ENCODE measurements around the gene RIPOR2. TPM values are rescaled to one million over a fixed set of nuclear protein-coding genes. Genes with fewer than 3 reads are reported as not detected.
"Not testable (repeated sequence)": the region's sequence is repeated elsewhere in the genome, so short reads cannot be mapped to it uniquely, and the experiment has no call there.

Gene RIPOR2
- total RNA-seq, 1 donor from 2014 or later = 19.4 TPM

DNA sequence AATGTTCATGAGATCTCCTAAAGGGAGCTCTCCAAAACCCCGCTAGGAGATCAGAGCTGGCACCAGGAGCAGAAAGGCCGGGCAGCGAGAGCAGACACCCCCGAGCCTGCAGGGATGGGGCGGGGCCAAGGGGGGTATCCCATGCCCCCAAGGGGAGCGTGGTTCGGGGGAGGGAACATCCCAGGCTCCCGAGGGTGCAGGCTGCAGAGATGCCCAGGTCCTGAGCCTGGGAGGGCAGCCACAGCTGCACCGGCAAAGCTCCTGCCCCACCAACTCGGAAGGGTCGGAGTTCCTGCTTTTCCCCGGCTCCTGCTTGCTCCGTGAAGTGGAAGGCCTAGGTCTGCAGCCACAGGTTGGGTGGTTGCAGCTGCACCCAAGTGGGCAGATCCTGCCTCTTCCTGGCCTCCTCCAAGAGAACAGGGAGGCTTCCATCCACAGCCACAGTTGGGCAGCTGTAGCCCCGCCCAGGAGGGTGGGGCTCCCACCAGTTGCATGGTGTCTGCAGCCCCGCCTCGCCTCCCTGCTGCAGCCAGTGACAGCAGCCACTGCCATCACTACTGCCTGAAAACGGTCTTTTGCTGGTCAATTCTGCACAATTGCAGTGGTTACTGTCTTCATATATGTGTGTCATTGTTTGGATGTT lies 174.4 kb downstream of the RIPOR2 start:
- H3K9me3 ChIP-seq = no peaks in the 10 kb centered on the region
- no peaks in the 10 kb centered on the region for H3K4me1 ChIP-seq
- DNase-seq (ENCODE audit: extremely low spot score in 2 of 2) = no peak
- H3K4me3 ChIP-seq = no peak overlapping the region
- H3K27ac ChIP-seq = no peak overlapping the region
- H3K36me3 ChIP-seq = no peaks in the 10 kb centered on the region
- no peaks in the 10 kb centered on the region for H3K27me3 ChIP-seq
- no peak for TF ChIP-seq POLR2AphosphoS5 (IDR thresholded peaks at IDR 0.05; ENCODE audit: insufficient read depth in 1 of 2, low read depth in 1 of 2)
- TF ChIP-seq POLR2A (IDR thresholded peaks at IDR 0.05) = no peak
- TF ChIP-seq, protein P1, sequence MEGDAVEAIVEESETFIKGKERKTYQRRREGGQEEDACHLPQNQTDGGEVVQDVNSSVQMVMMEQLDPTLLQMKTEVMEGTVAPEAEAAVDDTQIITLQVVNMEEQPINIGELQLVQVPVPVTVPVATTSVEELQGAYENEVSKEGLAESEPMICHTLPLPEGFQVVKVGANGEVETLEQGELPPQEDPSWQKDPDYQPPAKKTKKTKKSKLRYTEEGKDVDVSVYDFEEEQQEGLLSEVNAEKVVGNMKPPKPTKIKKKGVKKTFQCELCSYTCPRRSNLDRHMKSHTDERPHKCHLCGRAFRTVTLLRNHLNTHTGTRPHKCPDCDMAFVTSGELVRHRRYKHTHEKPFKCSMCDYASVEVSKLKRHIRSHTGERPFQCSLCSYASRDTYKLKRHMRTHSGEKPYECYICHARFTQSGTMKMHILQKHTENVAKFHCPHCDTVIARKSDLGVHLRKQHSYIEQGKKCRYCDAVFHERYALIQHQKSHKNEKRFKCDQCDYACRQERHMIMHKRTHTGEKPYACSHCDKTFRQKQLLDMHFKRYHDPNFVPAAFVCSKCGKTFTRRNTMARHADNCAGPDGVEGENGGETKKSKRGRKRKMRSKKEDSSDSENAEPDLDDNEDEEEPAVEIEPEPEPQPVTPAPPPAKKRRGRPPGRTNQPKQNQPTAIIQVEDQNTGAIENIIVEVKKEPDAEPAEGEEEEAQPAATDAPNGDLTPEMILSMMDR (IDR thresholded peaks at IDR 0.05) = no peak
- intact Hi-C loops (cut with DNase I) = no loop called here

DNA sequence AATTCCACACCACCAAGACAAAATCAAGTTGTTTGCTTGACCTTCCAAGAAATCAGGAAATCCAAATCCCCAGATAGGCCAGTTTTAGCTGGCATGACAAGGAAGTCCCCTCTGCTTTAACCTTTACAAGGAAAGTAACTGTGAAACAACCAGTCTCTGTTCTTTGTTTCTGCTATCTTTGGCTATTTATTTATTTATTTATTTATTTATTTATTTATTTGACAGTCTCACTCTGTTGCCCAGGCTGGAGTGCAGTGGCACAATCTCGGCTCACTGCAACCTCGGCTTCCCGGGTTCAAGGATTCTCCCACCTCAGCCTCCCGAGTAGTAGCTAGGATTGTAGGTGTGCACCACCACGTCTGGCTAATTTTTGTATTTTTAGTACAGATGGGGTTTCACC lies 175.6 kb downstream of the RIPOR2 start:
- no peaks in the 10 kb centered on the region for H3K27me3 ChIP-seq
- DNase-seq (ENCODE audit: extremely low spot score in 2 of 2) = no peak
- intact Hi-C loops (cut with DNase I) = no loop called here

DNA sequence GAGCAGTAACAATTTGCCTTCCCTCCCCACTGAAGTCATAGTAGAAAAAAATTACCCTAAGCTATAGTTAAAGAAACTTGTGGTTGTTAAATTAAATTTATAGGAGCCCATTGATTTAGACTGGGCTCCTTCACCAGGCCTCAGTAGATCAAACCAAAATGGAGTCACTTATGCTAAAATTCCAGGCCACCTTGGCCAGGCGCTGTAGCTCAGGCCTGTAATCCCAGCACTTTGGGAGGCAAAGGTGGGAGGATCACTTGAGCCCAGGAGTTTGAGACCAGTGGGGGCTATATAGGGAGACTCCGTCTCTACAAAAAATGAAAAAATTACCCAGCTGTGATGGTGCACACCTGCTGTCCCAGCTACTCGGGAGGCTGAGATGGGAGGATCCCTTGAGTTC lies 176.0 kb downstream of the RIPOR2 start:
- H3K27ac ChIP-seq = no peak overlapping the region

More for the DNA sequence above, 175.6 kb downstream of the RIPOR2 start:
- no peaks in the 10 kb centered on the region for H3K4me1 ChIP-seq
- no peaks in the 10 kb centered on the region for H3K9me3 ChIP-seq
- H3K27ac ChIP-seq = no peak overlapping the region
- H3K4me3 ChIP-seq = no peak overlapping the region
- H3K36me3 ChIP-seq = no peaks in the 10 kb centered on the region
- TF ChIP-seq POLR2A (IDR thresholded peaks at IDR 0.05) = no peak

DNA sequence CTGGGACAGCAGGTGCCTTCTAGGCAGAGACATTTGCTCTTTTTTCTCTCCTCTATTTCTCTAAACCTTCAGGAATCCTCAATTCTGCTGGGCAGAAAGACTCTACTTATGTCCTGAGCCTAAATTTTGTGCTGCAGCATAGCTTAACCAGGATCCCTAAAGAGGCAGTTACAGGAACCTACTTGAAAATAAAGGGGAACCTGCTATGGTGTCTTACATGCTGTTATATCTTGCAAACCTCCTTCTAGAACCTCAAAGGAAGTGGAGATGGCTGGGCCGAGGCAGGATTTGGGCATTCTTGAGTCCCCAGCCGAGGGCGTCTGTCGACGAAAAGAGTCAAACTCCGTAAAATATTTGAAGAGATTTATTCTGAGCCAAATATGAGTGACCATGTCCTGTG lies 178.1 kb downstream of the RIPOR2 start:
- H3K36me3 ChIP-seq = no peaks in the 10 kb centered on the region
- H3K27me3 ChIP-seq = no peaks in the 10 kb centered on the region
- no peaks in the 10 kb centered on the region for H3K9me3 ChIP-seq
- no peaks in the 10 kb centered on the region for H3K4me1 ChIP-seq
- TF ChIP-seq POLR2AphosphoS5 (IDR thresholded peaks at IDR 0.05; ENCODE audit: insufficient read depth in 1 of 2, low read depth in 1 of 2) (no peak), POLR2A (IDR thresholded peaks at IDR 0.05) (no peak)
- TF ChIP-seq, protein P1 (IDR thresholded peaks at IDR 0.05) = no peak
- no peak overlapping the region for H3K27ac ChIP-seq
- intact Hi-C loops (cut with DNase I) = no loop called here
- no peak overlapping the region for H3K4me3 ChIP-seq
- no peak for DNase-seq (ENCODE audit: extremely low spot score in 2 of 2)

More for the DNA sequence above, 176.0 kb downstream of the RIPOR2 start:
- no peaks in the 10 kb centered on the region for H3K27me3 ChIP-seq
- no peaks in the 10 kb centered on the region for H3K36me3 ChIP-seq
- no peaks in the 10 kb centered on the region for H3K9me3 ChIP-seq
- TF ChIP-seq, protein P1 (IDR thresholded peaks at IDR 0.05) = no peak
- TF ChIP-seq POLR2A (IDR thresholded peaks at IDR 0.05) = no peak
- TF ChIP-seq POLR2AphosphoS5 (IDR thresholded peaks at IDR 0.05; ENCODE audit: insufficient read depth in 1 of 2, low read depth in 1 of 2) = no peak
- no peak overlapping the region for H3K4me3 ChIP-seq
- intact Hi-C loops (cut with DNase I) = no loop called here
- no peaks in the 10 kb centered on the region for H3K4me1 ChIP-seq
- no peak for DNase-seq (ENCODE audit: extremely low spot score in 2 of 2)

DNA sequence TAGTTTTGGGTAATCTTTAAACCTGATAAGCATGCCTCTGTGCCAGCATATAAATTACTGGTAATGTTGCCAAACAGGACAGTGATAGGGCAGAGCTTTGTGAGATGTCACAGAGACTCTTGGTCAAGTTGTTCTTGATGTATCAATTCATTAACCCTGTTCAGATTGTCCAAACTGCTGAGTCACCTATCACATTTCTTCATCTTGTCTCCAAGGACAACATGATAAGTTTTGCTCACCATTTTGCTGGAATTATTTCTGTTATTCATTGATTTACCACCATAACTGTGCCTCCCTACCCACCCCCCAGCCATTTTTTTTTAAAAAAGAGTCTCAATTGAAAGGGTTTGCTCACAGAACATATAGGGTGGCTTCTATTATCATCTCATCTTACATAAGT lies 180.5 kb downstream of the RIPOR2 start:
- no peaks in the 10 kb centered on the region for H3K9me3 ChIP-seq
- no peaks in the 10 kb centered on the region for H3K4me1 ChIP-seq
- no peaks in the 10 kb centered on the region for H3K36me3 ChIP-seq
- H3K27ac ChIP-seq = no peak overlapping the region
- H3K4me3 ChIP-seq = no peak overlapping the region
- no peak for DNase-seq (ENCODE audit: extremely low spot score in 2 of 2)
- intact Hi-C loops (cut with DNase I) = no loop called here
- H3K27me3 ChIP-seq = no peaks in the 10 kb centered on the region
- TF ChIP-seq POLR2AphosphoS5 (IDR thresholded peaks at IDR 0.05; ENCODE audit: insufficient read depth in 1 of 2, low read depth in 1 of 2) (no peak), POLR2A (IDR thresholded peaks at IDR 0.05) (no peak)
- TF ChIP-seq, protein P1 (IDR thresholded peaks at IDR 0.05) = no peak

DNA sequence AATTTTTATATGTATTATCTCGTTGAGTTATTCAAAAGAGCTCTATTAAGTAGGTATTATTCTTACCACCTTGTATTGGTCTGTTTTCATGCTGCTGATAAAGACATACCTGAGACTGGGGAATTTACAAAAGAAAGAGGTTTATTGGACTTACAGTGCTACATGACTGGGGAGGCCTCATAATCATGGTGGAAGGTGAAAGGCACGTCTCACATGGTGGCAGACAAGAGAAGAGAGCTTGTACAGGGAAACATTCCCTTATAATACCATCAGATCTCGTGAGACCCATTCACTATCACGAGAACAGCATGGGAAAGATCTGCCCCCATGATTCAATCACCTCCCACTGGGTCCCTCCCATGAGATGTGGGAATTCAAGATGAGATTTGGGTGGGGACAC lies 181.4 kb downstream of the RIPOR2 start:
- intact Hi-C loops (cut with DNase I) = not testable (repeated sequence)

More for the DNA sequence above, 181.4 kb downstream of the RIPOR2 start:
- H3K36me3 ChIP-seq; DNase-seq (ENCODE audit: extremely low spot score in 2 of 2); H3K27ac ChIP-seq; H3K9me3 ChIP-seq; H3K4me1 ChIP-seq; H3K27me3 ChIP-seq; H3K4me3 ChIP-seq: not testable (repeated sequence)
